Hematopoietic multipotent progenitor cell treated with erythropoietin and hydrocortisone succinate and interleukin-3 and kit ligand, for 4 days (in vitro differentiated cells): ENCODE measurements around the gene SEMA4A.
A peak's percentile ranks its signal among the peaks of the same experiment; 100 is the strongest.

Experiments
- DNase-seq: peaks from one replicate; pipeline ENCODE4 v3.0.0-alpha.2; 2015

SEMA4A gene

GRCh38 chr1:156136970-156137483, 16.4 kb upstream of the SEMA4A start:
- DNase-seq = no peak

- no peak for DNase-seq
These were observed 14.9 kb upstream of the SEMA4A start for GRCh38 chr1:156138458-156138867.

- DNase-seq = peak; percentile 57
These were observed 12.3 kb upstream of the SEMA4A start for GRCh38 chr1:156140879-156141707.

GRCh38 chr1:156143765-156144489, 9.5 kb upstream of the SEMA4A start:
- DNase-seq = no peak

GRCh38 chr1:156144742-156145141, 8.6 kb upstream of the SEMA4A start:
- no peak for DNase-seq

- DNase-seq = no peak
These were observed 7.8 kb upstream of the SEMA4A start for GRCh38 chr1:156145650-156146019.

GRCh38 chr1:156146020-156146768, 7.2 kb upstream of the SEMA4A start:
- DNase-seq = peak; percentile 94

- peak; percentile 78 for DNase-seq
These were observed 6.5 kb upstream of the SEMA4A start for GRCh38 chr1:156146769-156147405.

GRCh38 chr1:156148216-156148615, 5.2 kb upstream of the SEMA4A start:
- DNase-seq = peak; percentile 85

DNA sequence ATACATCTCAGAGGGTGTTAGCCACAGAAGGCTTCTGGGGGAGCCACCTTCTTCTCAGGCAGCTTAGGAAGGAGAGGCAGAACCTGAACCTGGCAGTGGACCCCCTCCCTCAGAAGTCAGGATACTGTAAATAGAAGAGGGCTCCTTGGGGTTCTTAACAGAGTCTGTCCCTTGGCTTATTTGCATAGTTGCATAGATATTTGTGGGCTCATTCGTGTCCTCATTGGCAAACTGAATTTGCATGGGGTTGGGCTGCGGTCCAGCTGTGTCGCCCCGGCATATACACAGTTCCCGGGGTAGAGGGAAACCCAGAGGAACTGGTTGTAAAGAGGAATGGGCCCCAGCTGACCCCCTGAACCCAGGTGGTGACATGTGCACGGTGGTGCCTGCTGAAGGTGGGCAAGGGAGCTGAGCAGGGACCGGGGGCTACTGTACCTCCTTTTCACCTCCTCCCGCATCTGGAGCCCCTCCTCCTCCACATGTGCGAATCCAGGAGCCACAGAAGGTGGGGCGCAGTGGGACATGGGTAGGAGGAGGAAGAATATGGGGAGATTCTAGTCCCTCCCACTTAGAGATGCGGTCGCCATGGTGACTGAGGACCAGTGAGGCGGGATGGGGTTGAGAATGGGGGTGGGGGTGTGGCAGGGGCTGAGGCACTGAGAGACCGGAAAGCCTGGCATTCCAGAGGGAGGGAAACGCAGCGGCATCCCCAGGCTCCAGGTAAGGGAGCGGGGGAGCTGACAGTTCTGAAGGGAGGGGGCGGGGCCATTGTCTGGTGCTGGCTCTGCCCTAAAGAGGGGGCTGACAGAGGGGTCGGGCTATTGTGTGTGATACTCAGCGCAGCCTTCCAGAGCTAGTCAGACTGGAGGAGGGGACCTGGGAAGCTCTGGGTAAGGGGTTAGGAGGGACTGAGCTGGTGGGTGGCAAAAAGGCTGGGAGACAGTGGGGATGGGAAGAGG, 3.7 kb upstream of the SEMA4A start:
- DNase-seq = no peak

DNA sequence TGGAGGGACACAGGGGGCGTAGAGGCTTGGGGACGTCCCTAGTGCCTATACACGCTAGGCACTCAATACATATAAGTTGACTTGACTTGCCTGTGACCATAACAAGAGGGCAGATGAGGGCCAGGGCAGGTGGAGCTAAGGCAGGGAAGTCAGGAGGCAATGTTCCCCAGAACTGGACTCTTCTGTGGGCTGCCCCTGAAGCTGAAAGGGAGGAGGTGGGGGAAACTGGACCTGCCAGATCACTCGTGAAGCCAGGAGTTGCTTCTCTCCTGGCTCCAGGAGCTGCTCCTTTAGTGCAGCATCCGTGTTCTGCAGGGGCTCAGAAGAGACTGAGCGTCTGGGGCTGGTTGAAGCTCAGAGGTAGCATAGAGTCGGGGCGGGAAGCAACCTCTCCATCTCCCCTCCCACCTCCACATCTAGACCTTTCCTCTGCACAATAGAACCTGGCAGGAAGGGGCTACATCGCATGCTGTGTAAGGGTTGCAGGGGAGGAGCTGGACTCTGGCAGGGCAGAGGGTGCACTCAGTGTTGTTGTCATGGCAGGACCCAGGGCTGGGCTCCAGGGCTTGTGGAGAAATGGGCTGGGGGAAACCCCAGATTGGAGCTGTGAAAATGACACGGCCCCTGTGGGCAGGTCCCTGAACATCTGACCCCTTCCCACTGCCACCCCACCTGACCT, 2.9 kb upstream of the SEMA4A start:
- DNase-seq = no peak

DNA sequence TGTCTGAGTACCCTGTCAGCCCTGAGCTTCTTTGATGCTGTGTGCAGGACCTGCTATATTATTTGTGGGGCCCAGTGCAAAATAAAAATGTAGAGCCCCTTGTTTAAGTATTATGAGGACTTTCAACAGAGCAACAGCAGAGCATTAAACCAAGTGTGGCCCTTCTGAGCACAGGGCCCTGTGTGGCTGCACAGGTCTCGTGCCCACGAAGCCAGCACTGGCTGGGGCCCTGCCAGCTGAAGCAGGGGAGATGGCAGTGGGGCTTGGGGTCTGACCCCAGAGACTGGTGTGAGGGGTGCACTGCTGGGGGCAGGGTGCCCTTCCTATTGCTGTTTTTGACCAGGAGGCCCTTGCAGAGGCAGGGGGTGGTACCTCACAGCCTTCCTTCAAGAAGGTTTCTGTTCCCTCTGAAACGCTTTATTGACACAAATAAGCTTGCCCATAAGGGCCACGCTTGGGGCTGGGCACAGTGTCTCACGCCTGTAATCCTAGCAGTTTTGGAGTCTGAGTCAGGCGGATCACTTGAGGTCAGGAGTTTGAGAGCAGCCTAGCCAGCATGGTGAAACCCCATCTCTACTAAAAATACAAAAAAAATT, 2.2 kb upstream of the SEMA4A start:
- DNase-seq = no peak

GRCh38 chr1:156152628-156153027, 757 bp upstream of the SEMA4A start:
- no peak for DNase-seq

DNA sequence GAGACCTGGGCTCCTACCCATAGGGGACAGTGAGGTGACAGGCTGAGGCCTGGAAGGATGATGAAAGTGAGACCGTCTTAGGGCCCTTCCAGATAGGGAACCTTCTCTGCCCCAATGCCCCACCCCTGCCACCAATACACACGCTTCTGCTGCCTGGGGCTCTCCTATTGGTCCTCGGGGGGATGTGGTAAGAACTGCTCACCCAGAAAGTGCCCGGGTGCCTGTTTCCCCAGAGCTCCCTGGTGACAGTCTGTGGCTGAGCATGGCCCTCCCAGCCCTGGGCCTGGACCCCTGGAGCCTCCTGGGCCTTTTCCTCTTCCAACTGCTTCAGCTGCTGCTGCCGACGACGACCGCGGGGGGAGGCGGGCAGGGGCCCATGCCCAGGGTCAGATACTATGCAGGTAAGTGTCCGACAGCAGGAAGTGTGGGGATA, 948 bp downstream of the SEMA4A start:
- peak; percentile 93 for DNase-seq

- DNase-seq = peak; percentile 77
These were observed 2.5 kb downstream of the SEMA4A start for GRCh38 chr1:156155756-156156510.

DNA sequence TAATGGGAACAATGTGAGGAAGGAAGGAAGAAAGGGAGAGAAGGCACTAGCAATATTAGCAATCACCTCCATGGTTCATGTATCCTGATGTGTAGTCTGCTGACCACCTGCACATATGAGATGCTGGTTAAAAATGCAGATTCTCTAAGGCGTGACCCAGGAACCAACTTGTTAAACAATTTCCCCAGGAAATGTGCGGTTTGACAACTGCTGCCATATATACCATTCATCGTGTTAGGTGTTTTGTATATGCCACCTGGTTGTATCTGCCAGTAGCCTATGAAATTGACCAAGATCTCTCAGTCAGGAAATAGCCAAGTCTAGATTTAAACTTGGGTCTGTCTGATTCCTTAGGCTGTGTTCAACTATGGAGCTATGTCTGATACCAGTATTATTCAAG, 4.1 kb downstream of the SEMA4A start:
- no peak for DNase-seq

- DNase-seq = no peak
These were observed 4.6 kb downstream of the SEMA4A start for GRCh38 chr1:156157966-156158365.

DNA sequence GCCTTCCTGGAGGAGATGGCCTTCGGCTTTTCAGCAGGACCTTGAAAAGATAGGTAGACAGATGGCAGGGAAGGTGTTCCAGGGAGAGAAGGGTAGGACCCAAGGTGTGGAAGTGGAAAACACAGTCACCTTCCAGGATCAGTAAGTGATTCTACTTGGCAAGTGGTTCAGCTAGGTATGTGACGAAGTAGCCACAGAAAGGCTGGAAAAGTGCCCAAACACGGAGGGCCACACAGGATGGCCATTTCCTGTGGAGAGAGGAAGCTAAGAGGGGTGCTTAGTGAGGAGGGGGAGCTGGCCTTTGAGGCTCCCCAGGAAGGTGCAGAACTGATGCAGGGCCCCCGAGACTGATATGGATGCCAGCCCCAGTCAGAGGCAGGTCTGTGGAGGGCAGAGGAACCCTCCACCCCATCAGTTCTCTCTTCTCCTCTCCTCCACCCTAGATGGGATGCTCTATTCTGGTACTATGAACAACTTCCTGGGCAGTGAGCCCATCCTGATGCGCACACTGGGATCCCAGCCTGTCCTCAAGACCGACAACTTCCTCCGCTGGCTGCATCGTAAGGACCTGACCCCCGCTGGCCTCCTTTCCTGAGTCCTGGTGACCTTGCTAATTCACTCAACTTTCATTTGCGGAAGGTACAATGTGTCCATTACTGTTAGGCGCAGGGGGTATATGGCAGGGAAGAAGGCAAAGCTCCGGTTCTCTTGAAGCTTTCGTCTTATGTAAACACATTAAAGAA, 6.8 kb downstream of the SEMA4A start:
- no peak for DNase-seq

DNA sequence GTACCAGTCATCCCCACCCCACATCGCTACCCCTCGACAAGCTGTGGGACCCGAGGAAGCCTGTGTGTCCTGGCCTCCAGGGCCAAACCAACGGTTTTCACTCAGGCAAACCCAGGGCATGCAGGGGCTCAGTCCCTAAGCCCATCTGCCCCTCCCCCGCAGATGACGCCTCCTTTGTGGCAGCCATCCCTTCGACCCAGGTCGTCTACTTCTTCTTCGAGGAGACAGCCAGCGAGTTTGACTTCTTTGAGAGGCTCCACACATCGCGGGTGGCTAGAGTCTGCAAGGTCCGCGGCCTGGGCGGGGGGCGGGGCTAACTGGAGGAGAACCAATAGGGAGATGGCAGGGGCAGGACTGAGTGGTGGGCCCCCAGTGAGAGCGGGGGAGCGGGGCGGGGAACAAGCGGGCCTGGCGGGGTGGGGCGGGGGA, 7.4 kb downstream of the SEMA4A start:
- peak; percentile 92 for DNase-seq
